Activated T-helper 1 cell treated with anti-CD3 and anti-CD28 coated beads, Interleukin-2, amount 50 U/mL, for 16 hours (primary cell): ENCODE data around the gene LAMB3.

Experiments used
- DNase-seq, 2 donors: peaks; one replicate each; pipeline ENCODE4 v3.0.0-alpha.2; 2020; ENCODE audit warnings: low read depth in 1 of 2, low spot score in 1 of 2

LAMB3 gene

DNA sequence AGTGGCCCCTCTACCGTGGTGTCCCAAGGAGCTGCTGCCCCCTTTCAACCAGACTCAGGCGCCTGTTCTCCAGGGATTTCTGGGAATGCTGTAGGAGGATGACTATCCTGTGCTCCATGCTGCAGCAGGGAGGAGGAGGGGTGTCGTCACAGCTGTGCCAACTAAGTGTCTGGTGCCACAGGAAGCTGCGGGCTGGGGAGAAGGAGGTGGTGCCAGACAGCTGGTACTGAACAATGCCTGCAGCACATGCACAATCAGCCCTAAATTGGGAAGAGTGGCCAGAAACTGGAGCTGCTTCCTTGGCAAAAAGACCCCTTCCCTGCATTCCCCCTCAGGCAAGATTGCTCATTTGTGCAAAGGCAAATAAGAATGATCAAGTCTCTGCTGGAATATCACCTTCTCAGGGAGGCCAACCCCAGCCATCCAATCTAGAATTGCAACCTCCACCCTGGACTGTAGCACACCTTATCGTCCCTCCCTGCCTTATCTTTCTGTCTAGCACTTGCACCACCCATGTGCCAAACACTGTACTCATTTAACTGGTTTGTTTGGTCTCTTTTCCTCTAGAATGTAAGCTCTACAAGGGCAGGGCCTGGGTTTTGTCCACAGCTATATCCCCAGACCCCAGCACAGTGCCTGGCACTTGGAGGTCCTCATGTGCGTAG lies 33.3 kb downstream of the LAMB3 start:
- no peak for DNase-seq

GRCh38 chr1:209618291-209618690 lies 33.9 kb downstream of the LAMB3 start:
- no peak for DNase-seq

DNA sequence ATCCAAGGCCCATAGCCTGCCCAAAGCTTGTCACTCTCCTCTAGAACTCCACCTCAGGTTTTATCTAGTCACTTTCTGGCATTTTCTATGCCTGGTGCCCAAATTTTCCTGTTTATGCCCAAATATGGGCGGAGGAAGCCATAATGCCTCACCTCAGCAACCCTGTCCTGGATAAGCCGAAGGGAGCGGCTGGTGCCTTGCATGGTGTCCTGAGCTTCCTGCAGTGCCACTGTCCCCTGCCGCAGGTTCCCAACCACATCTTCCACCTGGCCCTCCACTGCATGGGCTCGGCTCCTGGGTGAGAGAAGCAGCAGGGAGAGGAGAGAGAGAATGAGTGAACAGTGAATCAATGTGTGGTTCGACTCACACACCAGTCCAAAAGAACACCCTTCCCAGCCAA lies 34.5 kb downstream of the LAMB3 start:
- no peak for DNase-seq

DNA sequence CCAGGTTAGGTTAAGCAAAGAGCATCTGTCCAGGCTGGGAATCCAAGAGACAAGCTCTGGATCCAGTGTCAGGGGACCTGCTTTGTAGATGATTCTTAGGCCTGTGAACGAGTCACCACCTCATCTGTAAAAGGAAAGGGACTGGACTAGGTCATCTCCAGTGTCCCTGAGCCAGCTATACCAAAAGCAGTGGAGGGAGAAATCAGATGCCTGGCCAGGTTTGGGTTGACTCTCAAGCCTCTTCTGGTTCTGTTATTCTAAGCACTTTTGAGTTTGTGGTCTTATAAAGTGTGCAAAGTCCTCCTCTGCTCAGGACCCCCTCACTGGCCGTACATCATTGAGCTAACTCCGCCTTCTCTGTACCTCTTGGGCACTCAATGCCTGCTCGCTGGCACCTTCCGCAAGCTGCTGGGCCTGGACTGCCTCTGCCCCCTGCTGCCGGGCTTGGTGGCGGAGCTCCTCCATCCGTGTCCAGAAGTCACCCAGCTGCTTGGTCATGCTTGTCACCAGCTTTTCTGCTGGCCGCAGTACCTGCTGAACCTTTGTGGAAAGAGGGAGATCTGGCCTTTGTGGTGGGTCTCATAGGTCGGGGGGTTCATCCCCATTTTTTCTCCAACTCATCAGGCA lies 35.1 kb downstream of the LAMB3 start:
- DNase-seq: no peak

DNA sequence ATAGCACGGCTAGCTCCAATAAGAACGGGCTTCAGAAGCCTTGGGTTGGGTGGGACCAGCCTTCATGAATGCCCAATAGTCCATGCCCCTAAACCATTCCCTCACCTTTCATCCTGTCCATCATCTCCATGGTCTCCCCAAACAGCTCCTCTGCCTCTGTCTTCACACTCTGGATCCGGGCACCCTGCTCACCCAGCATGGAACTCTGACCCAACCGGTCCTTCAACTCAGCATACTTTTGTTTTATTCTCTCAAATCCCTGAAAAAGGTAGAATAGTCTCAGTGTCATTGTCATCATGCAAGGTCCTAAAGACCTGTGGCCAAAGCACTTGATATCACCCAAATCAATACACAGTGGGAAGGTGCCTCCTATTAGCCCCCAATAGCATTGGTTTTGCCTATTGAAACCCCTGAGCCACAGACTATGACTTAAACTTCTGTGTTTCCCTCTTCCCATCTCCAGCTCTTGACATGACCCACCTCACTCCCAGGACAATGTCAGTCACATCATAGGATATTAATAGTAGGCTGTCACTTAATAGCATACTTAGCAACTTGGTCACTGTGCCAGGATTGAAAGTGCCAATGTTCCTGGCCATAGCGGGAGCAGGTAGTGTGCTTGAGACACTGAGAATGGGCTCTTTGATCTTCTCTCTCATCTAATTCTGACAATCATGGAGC lies 35.7 kb downstream of the LAMB3 start:
- DNase-seq: no peak

DNA sequence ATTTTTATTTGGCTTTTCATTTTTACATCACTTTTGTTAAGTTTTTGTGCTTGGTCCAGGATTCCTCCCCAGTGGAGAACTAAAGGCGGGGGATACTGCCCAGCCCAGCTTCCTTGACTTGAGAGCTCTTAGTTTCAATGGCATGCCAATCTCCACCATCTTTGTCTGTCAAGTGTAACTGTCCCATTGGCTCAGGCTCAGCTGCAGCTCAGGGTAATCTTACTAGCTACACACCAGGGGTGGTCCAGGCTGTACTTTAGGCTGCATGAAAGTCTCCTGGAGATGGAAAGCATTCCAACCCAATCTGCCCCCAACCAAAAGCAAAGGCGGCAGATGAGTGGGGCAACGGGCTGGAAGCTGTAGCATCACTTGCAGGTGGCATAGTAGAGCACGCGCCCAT lies 37.3 kb downstream of the LAMB3 start:
- DNase-seq: no peak

DNA sequence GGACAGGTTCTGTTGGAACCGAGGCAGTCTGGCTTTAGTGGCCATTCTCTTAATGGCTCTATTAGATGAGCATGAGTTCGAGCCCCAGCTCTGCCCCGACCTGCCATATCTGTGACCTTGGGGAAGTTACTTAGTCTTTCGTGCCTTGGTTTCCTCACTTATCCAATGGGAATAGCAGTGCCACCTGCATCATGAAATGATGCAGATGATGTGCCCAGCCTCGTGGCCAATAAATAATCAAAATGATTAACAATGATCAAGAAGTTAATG lies 38.1 kb downstream of the LAMB3 start:
- DNase-seq: no peak

GRCh38 chr1:209613400-209614150 lies 38.6 kb downstream of the LAMB3 start:
- no peak for DNase-seq

GRCh38 chr1:209612646-209613399 lies 39.4 kb downstream of the LAMB3 start:
- no peak for DNase-seq

DNA sequence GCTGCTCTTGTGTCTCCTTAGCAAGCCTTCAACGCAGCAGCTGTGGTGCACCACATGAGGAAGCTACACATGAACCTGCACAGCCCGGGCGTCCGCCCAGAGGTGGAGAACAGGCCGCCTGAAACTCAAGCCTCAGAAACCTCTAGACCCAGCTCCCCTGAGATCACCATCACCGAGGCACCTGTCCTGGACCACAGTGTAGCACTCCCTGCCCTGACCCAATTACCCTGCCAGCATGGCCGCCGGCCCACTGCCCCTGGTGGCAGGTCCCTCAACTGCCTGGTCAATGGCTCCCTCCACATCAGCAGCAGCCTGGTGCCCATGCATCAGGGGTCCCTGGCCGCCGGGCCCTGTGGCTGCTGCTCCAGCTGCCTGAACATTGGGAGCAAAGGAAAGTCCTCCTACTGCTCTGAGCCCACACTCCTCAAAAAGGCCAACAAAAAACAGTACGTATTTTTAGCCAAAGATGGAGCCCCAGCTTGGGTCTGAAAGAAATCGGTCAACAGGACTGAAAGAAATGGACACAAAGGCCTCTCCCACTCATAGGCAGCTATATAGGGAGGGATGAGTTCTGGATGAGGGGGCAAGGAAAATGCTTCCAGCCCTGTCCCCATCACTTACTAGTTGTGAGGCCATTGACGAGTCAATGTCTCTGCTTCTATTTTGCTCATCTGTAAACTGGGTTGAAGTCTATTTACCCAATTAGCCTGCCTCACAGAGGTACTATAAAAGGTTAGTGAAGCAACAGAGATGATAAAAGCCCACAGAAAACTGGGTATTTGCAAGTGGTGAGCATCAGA lies 40.3 kb downstream of the LAMB3 start:
- DNase-seq: no peak

DNA sequence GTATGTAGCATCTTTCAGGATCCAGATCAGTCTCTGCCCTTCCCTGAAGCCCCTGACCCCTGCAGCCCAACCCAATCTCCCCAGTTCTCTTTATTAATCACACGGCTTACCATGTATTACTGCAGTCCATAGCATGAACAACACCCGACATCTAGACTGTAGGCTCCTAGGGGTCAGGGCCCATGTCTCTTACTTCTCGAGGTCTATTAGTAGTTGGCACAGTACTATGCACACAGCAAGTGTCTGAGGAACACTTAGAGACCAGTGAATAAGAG lies 41.7 kb downstream of the LAMB3 start:
- no peak for DNase-seq

DNA sequence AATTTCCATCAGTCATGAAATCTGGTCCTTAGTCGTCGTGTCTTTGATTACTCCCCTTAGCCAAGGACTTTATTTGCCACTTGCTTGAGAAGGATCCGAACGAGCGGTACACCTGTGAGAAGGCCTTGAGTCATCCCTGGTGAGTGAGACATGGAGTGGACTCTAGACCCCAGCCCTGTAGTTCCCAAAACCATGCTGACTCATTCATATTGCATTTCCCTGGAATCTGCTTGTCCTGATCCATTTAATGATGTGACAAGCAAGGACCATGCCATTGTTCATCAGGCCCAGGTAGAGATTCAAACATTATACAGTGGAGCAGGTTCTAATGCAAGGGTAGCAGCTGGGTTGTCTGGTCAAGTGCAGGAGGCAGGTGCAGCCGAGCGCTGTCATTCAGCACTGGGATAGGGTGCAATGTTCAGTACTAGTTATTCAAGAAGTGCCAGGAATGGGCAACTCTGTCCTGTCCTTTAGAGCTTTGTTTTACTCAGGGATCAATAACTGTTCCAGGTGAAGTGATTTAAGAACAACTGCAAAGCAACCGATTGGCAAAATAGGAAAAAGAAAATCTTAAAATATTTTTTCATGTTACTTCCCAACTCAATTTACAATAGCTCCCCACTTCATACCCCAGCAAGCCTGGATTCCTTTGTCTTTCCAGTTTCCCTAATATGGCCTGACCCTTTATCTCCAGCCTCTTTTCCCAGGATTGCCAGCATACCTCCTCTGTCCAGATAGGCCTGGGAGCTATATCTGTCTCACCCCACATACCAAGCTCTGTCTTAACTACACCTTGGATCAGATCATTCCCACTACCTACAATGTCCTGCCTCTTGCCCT lies 42.2 kb downstream of the LAMB3 start:
- DNase-seq: no peak

- no peak for DNase-seq
These were observed 43.0 kb downstream of the LAMB3 start for GRCh38 chr1:209609041-209609790.

GRCh38 chr1:209607795-209608178 lies 44.4 kb downstream of the LAMB3 start:
- DNase-seq: no peak

GRCh38 chr1:209607102-209607794 lies 45.0 kb downstream of the LAMB3 start:
- DNase-seq: no peak

GRCh38 chr1:209603877-209604276 lies 48.3 kb downstream of the LAMB3 start:
- DNase-seq: no peak

GRCh38 chr1:209601809-209602657 lies 50.2 kb downstream of the LAMB3 start:
- DNase-seq: no peak

- DNase-seq: no peak
These were observed 51.7 kb downstream of the LAMB3 start for GRCh38 chr1:209600541-209600940.
